GM12878 (cell line): Measurements from ENCODE around the gene KRT12. TPM values are rescaled to one million over a fixed set of nuclear protein-coding genes. Genes with fewer than 3 reads are reported as not detected.

Experiments
- ATAC-seq: fragments of 200-7000 bp; cut with Tn5 transposase; 3 replicates; pipeline ENCODE4 v1.9.1; 2020; ENCODE audit warnings: mild to moderate bottlenecking, moderate library complexity
- BruUV-seq: library from RNA; stranded (reverse); fragments of 400-500 nt; replicated peaks from 2 replicates; lab custom pipeline; 2021; lab: Mats Ljungman, UMichigan
- CTCF ChIA-PET: fragments of 300-600 bp; sonication (Branson Sonifier 250); formaldehyde crosslinking; extraction: SDS; loops from one replicate; lab custom pipeline; 2021; ENCODE audit warnings: inconsistent platforms; lab: Yijun Ruan, JAX
- POLR2A ChIA-PET: fragments of 350-600 bp; formaldehyde crosslinking; extraction: SDS; loops from one replicate; lab custom pipeline; 2021; ENCODE audit warnings: inconsistent platforms; lab: Charles Lee
- RAD21 ChIA-PET: fragments of 300-600 bp; sonication (Branson Sonifier 250); formaldehyde crosslinking; loops from one replicate; lab custom pipeline; 2023; ENCODE audit warnings: antibody characterized with exemption; ENCODE audit not compliant: unreplicated experiment; lab: Charles Lee
- SMC1A ChIA-PET: fragments of 300-600 bp; sonication (Branson Sonifier 250); formaldehyde crosslinking; loops from one replicate; lab custom pipeline; 2023; ENCODE audit not compliant: unreplicated experiment, uncharacterized antibody; lab: Charles Lee
- DNase-seq: peaks from one replicate; pipeline ENCODE4 v3.0.0-alpha.2; 2011; ENCODE audit warnings: low read depth, low spot score
- FAIRE-seq: peaks from 3 replicates; lab custom pipeline; 2011; peaks lifted over from hg19 to GRCh38; lab: Jason Lieb, UNC
- H2AFZ ChIP-seq: 2 replicates; pipeline ENCODE4 v1.6.0; 2011; ENCODE audit warnings: low read depth, low read length, control low read depth; ENCODE audit not compliant: control insufficient read depth
- H3K27ac ChIP-seq: 2 replicates; pipeline ENCODE4 v1.5.1; 2011; ENCODE audit warnings: control low read depth; ENCODE audit not compliant: control insufficient read depth, insufficient read depth
- H3K27me3 ChIP-seq, 2 experiments: replicated peaks in 1 of 2; 2 replicates each; pipeline versions ENCODE4 v1.6.0 to v1.6.1; 2011; ENCODE audit warnings: low read length in 1 of 2; ENCODE audit not compliant: control insufficient read depth in 2 of 2, insufficient read depth in 2 of 2
- H3K36me3 ChIP-seq, 2 experiments: 2 replicates each; pipeline ENCODE4 v1.5.1; 2011; ENCODE audit warnings: low read length in 1 of 2; ENCODE audit not compliant: control insufficient read depth in 2 of 2, insufficient read depth in 2 of 2
- H3K4me1 ChIP-seq: 2 replicates; pipeline ENCODE4 v1.6.1; 2011; ENCODE audit warnings: mild to moderate bottlenecking, low read length, moderate library complexity, mixed read lengths; ENCODE audit not compliant: control insufficient read depth, insufficient read depth
- H3K4me2 ChIP-seq: 2 replicates; pipeline ENCODE4 v1.6.0; 2011; ENCODE audit warnings: control low read depth; ENCODE audit not compliant: control insufficient read depth, insufficient read depth
- H3K4me3 ChIP-seq: fragments of 200-600 bp; sonication (generic); 2 replicates; pipeline ENCODE4 v1.5.1; 2016
- H3K79me2 ChIP-seq: 2 replicates; pipeline ENCODE4 v1.6.0; 2011; ENCODE audit warnings: low read length; ENCODE audit not compliant: control insufficient read depth, insufficient read depth
- H3K9ac ChIP-seq: 2 replicates; pipeline ENCODE4 v1.8.0; 2011; ENCODE audit warnings: low read length, control low read depth, mixed read lengths; ENCODE audit not compliant: control insufficient read depth, insufficient read depth
- H3K9me3 ChIP-seq: replicated peaks from 3 replicates; pipeline ENCODE4 v1.5.1; 2011; ENCODE audit warnings: mild to moderate bottlenecking, low read length; ENCODE audit not compliant: control insufficient read depth, insufficient read depth
- H4K20me1 ChIP-seq: 2 replicates; pipeline ENCODE4 v1.6.0; 2011; ENCODE audit not compliant: control insufficient read depth, insufficient read depth
- FOXM1 ChIP-seq: IDR thresholded peaks from 2 replicates; pipeline ENCODE4 v1.6.1; 2012; ENCODE audit warnings: low read depth, mild to moderate bottlenecking, inconsistent platforms, low read length, moderate library complexity
- MXI1 ChIP-seq: fragments of 150-350 bp; IDR thresholded peaks from 2 replicates; pipeline ENCODE4 v1.6.1; 2011; ENCODE audit warnings: low read depth, mild to moderate bottlenecking, inconsistent platforms, low read length, improper control_type of control experiment
- POU2F2 ChIP-seq: IDR thresholded peaks from 3 replicates; pipeline ENCODE4 v1.6.1; 2011; ENCODE audit warnings: low read depth, mild to moderate bottlenecking, low read length, borderline replicate concordance
- WGBS: methylation state at CpG from one replicate; pipeline ENCODE4 v1.1.6; 2016; ENCODE audit warnings: low lambda C conversion rate; ENCODE audit not compliant: insufficient replicate concordance, insufficient coverage; ENCODE audit errors: missing lambda C conversion rate; 5-methylcytosine and 5-hydroxymethylcytosine counted together
- in situ Hi-C: fragments of 300-500 bp; cut with MboI; formaldehyde crosslinking; loops from 9 replicates; pipeline ENCODE4 v1.14.3; 2018; ENCODE audit warnings: mixed read lengths
- intact Hi-C: fragments of 100-400 bp; cut with micrococcal nuclease; formaldehyde crosslinking; loops from one replicate; pipeline ENCODE4 v1.14.2; 2022; ENCODE audit not compliant: unreplicated experiment
- polyA plus RNA-seq, 11 experiments: library from polyadenylated mRNA; depleted of rRNA in 4 of 11; unstranded in 6 of 11; stranded (reverse) in 5 of 11; fragments of >200 nt; fragmentation: Nextera tagmentation in 4 of 11; fragmentation: Illumina TruSeq in 1 of 11; extraction: Ambion mirVana in 4 of 11; extraction: Trizol in 1 of 11; gene quantifications; 1 replicate in 1 of 11; 2 replicates in 10 of 11; pipeline versions ENCODE4 v1.2.1 to v1.2.3, GENCODE V29; 2011 to 2016; ENCODE audit warnings: inconsistent platforms in 2 of 11, missing spikeins in 2 of 11, low read depth in 1 of 11
- total RNA-seq, 4 experiments: library from RNA; depleted of rRNA in 3 of 4; stranded (reverse); fragments of >200 nt in 3 of 4; fragmentation: Illumina TruSeq in 1 of 4; extraction: Trizol in 1 of 4; gene quantifications; 2 replicates each; pipeline versions ENCODE4 v1.2.1 to v1.2.3, GENCODE V29; 2013 to 2021
- TF ChIP-seq, protein P1 (sequence below): fragments of 150-350 bp; IDR thresholded peaks from 2 replicates; pipeline ENCODE4 v1.6.1; 2016; ENCODE audit warnings: low read depth, low read length
- TF ChIP-seq, protein P2 (sequence below): IDR thresholded peaks from 2 replicates; pipeline ENCODE4 v1.6.1; 2012; ENCODE audit warnings: mild to moderate bottlenecking, low read depth, low read length

Gene KRT12
- total and polyA plus RNA-seq, 10 of the 15 experiments (the other 5 are each of a cell fraction or from before 2014, with no cell fraction given) = not detected

GRCh38 chr17:40824015-40824832 lies 42.8 kb downstream of the KRT12 start:
- H3K9me3 ChIP-seq = no peaks in the 10 kb centered on the region
- ATAC-seq = peak; percentile 71
- no peaks in the 10 kb centered on the region for H4K20me1 ChIP-seq
- SMC1A ChIA-PET = interaction anchor here (0.6 to 1.5 kb wide), 3 partner anchors 207 to 526 kb away, joined by 3 read pairs; no protein-coding TSS in a partner anchor
- TF ChIP-seq POU2F2 = 0 out of 3 replicates have a peak, but pooled peaks have one; percentile 28
- no peak for TF ChIP-seq FOXM1
- intact Hi-C loops (no loop called here), in situ Hi-C loops (no loop called here)
- CTCF ChIA-PET = interaction anchor here (2.0 kb wide), 1 partner anchor 824 kb away, joined by 8 read pairs; no protein-coding TSS in a partner anchor
- H3K27ac ChIP-seq = no peak overlapping the region; the same call in 1 of the 2 replicates
- peak overlapping the region; percentile 31 for H3K4me2 ChIP-seq
- DNase-seq = no peak
- H3K36me3 ChIP-seq = no peaks in the 10 kb centered on the region
- peaks cover 16% of the 10 kb centered on the region for H3K4me1 ChIP-seq
- peak overlapping the region; percentile 26; the same call in 1 of the 2 replicates for H2AFZ ChIP-seq
- WGBS = 94% methylated on average over 1 of the region's 1 CpG
- POLR2A ChIA-PET = no interaction called here
- H3K79me2 ChIP-seq = no peaks in the 10 kb centered on the region
- H3K27me3 ChIP-seq = no peaks in the 10 kb centered on the region
- RAD21 ChIA-PET = no interaction called here
- no peak overlapping the region for H3K9ac ChIP-seq
- FAIRE-seq = no peak
- H3K4me3 ChIP-seq = no peak overlapping the region
- no TSS peak for BruUV-seq

- intact Hi-C loops = no loop called here
- no peak within 1 kb of the TSS for H3K9ac ChIP-seq
- H3K79me2 ChIP-seq = peaks cover 5% of the 10 kb centered on the region
Measured at GRCh38 chr17:40822132-40822812, 44.8 kb downstream of the KRT12 start, which contains the start of gene KRT10. Gene KRT10 (minus strand): TSS chr17:40822614. CDS start chr17:40822585, 29 bp downstream.

More at GRCh38 chr17:40822132-40822812, 44.8 kb downstream of the KRT12 start, which contains the start of gene KRT10:
- Histone ChIP-seq H4K20me1 (no peaks in the 10 kb centered on the region), H3K9me3 (no peaks in the 10 kb centered on the region), H3K4me2 (no peak within 1 kb of the TSS), H3K27ac (no peak within 1 kb of the TSS), H3K4me3 (no peak within 1 kb of the TSS), H3K36me3 (peaks cover 0 to 3% of the 10 kb centered on the region in 2 experiments; a peak in 2 of 4 replicates), H3K4me1 (peaks cover 16% of the 10 kb centered on the region), H2AFZ (no peak within 1 kb of the TSS), H3K27me3 (no peaks in the 10 kb centered on the region)
- no TSS peak for BruUV-seq
- DNase-seq (no peak), ATAC-seq (no peak), FAIRE-seq (no peak)
- ChIA-PET RAD21 (no interaction called here), POLR2A (interaction anchor here (0.6 kb wide), 1 partner anchor 177 kb away, joined by 4 read pairs; no protein-coding TSS in a partner anchor), SMC1A (interaction anchor here (1.4 kb wide), 1 partner anchor 13 kb away, joined by 4 read pairs; no protein-coding TSS in a partner anchor), CTCF (no interaction called here)
- 82% methylated on average over 7 of the region's 7 CpGs for WGBS
- in situ Hi-C loops = no loop called here
- TF ChIP-seq, protein P1, sequence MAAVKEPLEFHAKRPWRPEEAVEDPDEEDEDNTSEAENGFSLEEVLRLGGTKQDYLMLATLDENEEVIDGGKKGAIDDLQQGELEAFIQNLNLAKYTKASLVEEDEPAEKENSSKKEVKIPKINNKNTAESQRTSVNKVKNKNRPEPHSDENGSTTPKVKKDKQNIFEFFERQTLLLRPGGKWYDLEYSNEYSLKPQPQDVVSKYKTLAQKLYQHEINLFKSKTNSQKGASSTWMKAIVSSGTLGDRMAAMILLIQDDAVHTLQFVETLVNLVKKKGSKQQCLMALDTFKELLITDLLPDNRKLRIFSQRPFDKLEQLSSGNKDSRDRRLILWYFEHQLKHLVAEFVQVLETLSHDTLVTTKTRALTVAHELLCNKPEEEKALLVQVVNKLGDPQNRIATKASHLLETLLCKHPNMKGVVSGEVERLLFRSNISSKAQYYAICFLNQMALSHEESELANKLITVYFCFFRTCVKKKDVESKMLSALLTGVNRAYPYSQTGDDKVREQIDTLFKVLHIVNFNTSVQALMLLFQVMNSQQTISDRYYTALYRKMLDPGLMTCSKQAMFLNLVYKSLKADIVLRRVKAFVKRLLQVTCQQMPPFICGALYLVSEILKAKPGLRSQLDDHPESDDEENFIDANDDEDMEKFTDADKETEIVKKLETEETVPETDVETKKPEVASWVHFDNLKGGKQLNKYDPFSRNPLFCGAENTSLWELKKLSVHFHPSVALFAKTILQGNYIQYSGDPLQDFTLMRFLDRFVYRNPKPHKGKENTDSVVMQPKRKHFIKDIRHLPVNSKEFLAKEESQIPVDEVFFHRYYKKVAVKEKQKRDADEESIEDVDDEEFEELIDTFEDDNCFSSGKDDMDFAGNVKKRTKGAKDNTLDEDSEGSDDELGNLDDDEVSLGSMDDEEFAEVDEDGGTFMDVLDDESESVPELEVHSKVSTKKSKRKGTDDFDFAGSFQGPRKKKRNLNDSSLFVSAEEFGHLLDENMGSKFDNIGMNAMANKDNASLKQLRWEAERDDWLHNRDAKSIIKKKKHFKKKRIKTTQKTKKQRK = no peak
- no peak for TF ChIP-seq MXI1
- TF ChIP-seq, protein P2, sequence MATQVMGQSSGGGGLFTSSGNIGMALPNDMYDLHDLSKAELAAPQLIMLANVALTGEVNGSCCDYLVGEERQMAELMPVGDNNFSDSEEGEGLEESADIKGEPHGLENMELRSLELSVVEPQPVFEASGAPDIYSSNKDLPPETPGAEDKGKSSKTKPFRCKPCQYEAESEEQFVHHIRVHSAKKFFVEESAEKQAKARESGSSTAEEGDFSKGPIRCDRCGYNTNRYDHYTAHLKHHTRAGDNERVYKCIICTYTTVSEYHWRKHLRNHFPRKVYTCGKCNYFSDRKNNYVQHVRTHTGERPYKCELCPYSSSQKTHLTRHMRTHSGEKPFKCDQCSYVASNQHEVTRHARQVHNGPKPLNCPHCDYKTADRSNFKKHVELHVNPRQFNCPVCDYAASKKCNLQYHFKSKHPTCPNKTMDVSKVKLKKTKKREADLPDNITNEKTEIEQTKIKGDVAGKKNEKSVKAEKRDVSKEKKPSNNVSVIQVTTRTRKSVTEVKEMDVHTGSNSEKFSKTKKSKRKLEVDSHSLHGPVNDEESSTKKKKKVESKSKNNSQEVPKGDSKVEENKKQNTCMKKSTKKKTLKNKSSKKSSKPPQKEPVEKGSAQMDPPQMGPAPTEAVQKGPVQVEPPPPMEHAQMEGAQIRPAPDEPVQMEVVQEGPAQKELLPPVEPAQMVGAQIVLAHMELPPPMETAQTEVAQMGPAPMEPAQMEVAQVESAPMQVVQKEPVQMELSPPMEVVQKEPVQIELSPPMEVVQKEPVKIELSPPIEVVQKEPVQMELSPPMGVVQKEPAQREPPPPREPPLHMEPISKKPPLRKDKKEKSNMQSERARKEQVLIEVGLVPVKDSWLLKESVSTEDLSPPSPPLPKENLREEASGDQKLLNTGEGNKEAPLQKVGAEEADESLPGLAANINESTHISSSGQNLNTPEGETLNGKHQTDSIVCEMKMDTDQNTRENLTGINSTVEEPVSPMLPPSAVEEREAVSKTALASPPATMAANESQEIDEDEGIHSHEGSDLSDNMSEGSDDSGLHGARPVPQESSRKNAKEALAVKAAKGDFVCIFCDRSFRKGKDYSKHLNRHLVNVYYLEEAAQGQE = peak; percentile 62; the same call in 1 of the 2 replicates
